SH-SY5Y (cell line): Measurements from ENCODE around the gene PSMD11.

Source experiments
- GATA2 ChIP-seq: IDR thresholded peaks from 2 replicates; pipeline ENCODE4 v1.6.1; 2011; ENCODE audit warnings: mild to moderate bottlenecking, low read depth, low read length
- GATA3 ChIP-seq: IDR thresholded peaks from 2 replicates; pipeline ENCODE4 v1.6.1; 2011; ENCODE audit warnings: low read depth, mild to moderate bottlenecking, low read length, moderate library complexity

- TF ChIP-seq GATA2 (no peak), GATA3 (no peak)
Observed at GRCh38 chr17:32445971-32446370, 1.7 kb downstream of the PSMD11 start.
